ENCODE measurements around the gene STEAP1.

GRCh38 chr7:90210475-90210874 is 56.2 kb downstream of the STEAP1 start:
- TF ChIP-seq POLR2AphosphoS5 (IDR thresholded peaks at IDR 0.05; ENCODE audit: low read depth, low read length) (no peak), REST (IDR thresholded peaks at IDR 0.05; ENCODE audit: insufficient read depth in 1 of 2, low read depth in 2 of 2, low read length in 2 of 2) (no peak), TAF1 (IDR thresholded peaks at IDR 0.05; ENCODE audit: borderline replicate concordance, insufficient read depth, low read length) (no peak), FOXP2 (optimal IDR thresholded peaks at IDR 0.05; ENCODE audit: borderline replicate concordance, extremely low read depth, extremely low read length, insufficient read depth) (no peak)
